GM12801 (cell line): ENCODE data around the gene NPL.

Experiments
- TF ChIP-seq, protein P1 (sequence below): IDR thresholded peaks from one replicate; pipeline ENCODE4 v1.5.1; 2011; ENCODE audit warnings: control low read depth; ENCODE audit not compliant: insufficient read length; ENCODE audit errors: extremely low read depth

The NPL gene

DNA sequence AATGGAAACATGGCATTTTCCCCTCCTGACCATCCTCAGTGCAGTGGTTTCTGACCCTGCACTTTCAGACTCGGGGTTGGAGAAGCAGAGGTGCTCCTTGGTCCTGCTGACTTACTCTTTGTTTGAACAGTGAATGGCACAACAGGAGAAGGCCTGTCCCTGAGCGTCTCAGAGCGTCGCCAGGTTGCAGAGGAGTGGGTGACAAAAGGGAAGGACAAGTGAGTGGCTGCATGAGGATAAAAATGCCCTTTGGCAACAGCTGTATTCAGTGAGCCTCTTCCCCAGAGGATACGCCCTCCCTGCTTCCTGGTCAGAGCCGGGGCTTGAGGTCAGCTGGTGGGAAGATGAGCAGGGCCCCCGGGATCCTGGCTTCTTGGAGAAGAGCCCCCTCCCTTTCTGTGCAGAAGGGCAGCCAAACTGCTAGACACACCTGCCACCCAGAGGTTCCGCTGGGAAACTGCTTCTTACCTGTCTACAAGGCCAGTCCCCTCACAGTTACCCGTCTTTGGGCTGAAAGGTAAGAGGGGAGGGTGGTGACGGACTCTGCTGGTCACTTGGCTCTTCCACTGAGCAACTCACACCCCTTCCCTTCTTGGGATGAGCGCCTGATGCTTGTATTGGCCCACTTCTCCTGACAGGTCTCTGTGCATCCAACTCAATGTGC lies 16.6 kb downstream of the NPL start:
- TF ChIP-seq, protein P1, sequence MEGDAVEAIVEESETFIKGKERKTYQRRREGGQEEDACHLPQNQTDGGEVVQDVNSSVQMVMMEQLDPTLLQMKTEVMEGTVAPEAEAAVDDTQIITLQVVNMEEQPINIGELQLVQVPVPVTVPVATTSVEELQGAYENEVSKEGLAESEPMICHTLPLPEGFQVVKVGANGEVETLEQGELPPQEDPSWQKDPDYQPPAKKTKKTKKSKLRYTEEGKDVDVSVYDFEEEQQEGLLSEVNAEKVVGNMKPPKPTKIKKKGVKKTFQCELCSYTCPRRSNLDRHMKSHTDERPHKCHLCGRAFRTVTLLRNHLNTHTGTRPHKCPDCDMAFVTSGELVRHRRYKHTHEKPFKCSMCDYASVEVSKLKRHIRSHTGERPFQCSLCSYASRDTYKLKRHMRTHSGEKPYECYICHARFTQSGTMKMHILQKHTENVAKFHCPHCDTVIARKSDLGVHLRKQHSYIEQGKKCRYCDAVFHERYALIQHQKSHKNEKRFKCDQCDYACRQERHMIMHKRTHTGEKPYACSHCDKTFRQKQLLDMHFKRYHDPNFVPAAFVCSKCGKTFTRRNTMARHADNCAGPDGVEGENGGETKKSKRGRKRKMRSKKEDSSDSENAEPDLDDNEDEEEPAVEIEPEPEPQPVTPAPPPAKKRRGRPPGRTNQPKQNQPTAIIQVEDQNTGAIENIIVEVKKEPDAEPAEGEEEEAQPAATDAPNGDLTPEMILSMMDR, result no peak

DNA sequence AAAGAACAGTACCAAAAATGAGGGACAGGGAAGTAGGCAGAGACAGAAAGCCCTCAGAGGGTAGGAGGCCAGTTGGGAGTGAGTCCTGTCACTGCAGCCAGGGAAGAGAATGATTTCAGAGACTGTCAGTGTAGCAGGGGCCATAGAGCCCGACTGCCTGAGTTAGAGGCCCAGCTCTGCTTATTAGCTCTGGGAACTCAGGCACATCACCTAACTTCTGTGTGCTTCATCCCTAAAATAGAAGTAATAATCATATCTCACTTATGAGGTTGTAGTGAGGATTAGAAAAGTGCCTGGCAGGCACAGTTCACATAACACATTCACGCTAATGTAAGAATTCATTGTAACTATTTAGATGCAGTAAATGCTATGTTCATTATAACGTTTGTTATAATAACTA lies 18.3 kb downstream of the NPL start:
- TF ChIP-seq, protein P1, result no peak

DNA sequence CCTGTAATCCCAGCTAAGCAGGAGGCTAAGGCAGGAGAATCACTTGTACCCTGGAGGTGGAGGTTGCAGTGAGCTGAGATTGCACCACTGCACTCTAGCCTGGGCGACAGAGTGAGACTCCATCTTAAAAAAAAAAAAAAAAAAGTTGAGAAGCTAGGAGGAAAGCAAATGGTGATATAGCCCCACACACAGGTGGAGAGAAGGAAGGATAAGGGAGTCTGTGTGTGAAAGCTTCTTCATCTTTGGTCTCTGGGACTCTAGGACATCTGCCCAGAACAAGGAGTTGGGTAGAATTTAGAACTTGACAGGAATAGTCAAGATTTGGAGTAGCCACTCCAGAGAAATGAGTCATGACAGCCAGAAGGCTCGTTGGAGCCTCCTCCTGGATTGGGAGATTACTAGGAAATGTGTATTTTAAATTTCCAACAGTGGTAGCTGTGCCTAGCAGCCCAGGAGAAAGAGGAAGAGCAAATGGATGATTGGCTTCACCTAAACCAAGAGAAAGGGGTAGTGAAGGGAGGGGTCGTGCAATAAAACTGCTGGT lies 19.9 kb downstream of the NPL start:
- TF ChIP-seq, protein P1, result no peak

- TF ChIP-seq, protein P1, result no peak
Observed at GRCh38 chr1:182811975-182812722, 22.6 kb downstream of the NPL start.

GRCh38 chr1:182816863-182817262 lies 27.3 kb downstream of the NPL start:
- TF ChIP-seq, protein P1, result no peak

DNA sequence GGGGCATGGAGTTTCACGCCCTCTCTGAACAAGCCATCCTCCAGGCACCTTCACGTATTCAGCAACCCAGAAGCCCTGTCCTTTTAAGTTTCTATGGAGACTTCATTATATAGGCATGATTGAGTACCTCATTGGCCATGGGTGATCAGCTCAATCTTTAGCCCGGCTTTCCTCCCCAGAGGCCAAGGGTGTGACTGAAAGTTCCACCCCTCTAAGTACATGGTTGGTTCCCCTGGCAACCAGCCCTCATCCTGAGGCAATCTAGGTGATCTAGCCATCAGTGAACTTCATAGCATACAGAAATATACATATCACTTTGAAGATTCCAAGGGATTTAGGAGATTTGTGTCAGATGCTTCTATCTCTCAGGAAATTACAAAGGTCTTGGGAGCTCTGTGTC lies 28.2 kb downstream of the NPL start:
- TF ChIP-seq, protein P1, result no peak

DNA sequence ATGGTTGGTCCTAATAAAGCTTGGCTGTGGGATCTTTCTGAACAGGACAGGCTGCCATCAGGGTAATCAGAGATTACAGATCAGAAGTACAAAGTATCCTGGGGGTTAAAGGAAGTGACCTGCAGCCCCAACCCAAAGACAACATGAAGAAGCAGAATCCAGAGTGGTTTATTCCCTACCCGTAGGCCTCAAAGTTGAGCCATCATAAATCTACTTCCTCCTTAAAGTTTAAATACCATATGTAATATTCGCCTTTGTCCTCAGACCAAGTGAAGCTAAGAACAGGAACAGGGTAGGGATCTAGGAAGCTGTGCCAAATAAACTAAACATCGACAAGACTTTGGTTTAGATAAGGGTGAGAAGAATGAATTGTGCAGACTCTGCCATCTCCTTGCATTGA lies 33.6 kb downstream of the NPL start:
- TF ChIP-seq, protein P1, result no peak
